MM.1S (cell line): Measurements from ENCODE around the gene TOLLIP.
A peak's percentile ranks its signal among the peaks of the same experiment; 100 is the strongest.

ENCODE experiments used
- DNase-seq: peaks from one replicate; pipeline ENCODE4 v3.0.0-alpha.2; 2015
- H2AFZ ChIP-seq: fragments of 300-600 bp; sonication (generic); 2 replicates; pipeline ENCODE4 v1.6.0; 2016; ENCODE audit warnings: antibody characterized with exemption, low read length
- H3F3A ChIP-seq: fragments of 300-600 bp; sonication (generic); 2 replicates; pipeline ENCODE4 v1.6.1; 2016; ENCODE audit warnings: mild to moderate bottlenecking, antibody characterized with exemption, low read length, moderate library complexity, mixed read lengths; ENCODE audit not compliant: insufficient read depth
- H3K27ac ChIP-seq: fragments of 300-600 bp; sonication (generic); 2 replicates; pipeline ENCODE4 v1.5.1; 2016; ENCODE audit warnings: mild to moderate bottlenecking, low read length
- H3K27me3 ChIP-seq: fragments of 300-600 bp; sonication (generic); replicated peaks from 2 replicates; pipeline ENCODE4 v1.6.0; 2016; ENCODE audit warnings: low read length; ENCODE audit not compliant: insufficient read depth
- H3K36me3 ChIP-seq: fragments of 300-600 bp; sonication (generic); replicated peaks from 2 replicates; pipeline ENCODE4 v1.6.1; 2016; ENCODE audit warnings: mild to moderate bottlenecking, low read length, mixed read lengths; ENCODE audit not compliant: insufficient read depth
- H3K4me1 ChIP-seq: fragments of 300-600 bp; sonication (generic); 2 replicates; pipeline ENCODE4 v1.6.1; 2016; ENCODE audit warnings: low read length, mixed read lengths
- H3K4me2 ChIP-seq: fragments of 300-600 bp; sonication (generic); 2 replicates; pipeline ENCODE4 v1.6.0; 2016; ENCODE audit warnings: low read depth, low read length
- H3K4me3 ChIP-seq: fragments of 300-600 bp; sonication (generic); 2 replicates; pipeline ENCODE4 v1.5.1; 2016; ENCODE audit warnings: low read length, mixed read lengths
- H3K79me2 ChIP-seq: fragments of 300-600 bp; sonication (generic); 2 replicates; pipeline ENCODE4 v1.6.1; 2016; ENCODE audit warnings: mixed run types, low read length, mixed read lengths
- H3K9ac ChIP-seq: fragments of 300-600 bp; sonication (generic); 2 replicates; pipeline ENCODE4 v1.6.1; 2016; ENCODE audit warnings: low read length, mixed read lengths
- H3K9me2 ChIP-seq: fragments of 300-600 bp; sonication (generic); replicated peaks from 2 replicates; pipeline ENCODE4 v1.6.1; 2016; ENCODE audit warnings: mild to moderate bottlenecking, low read length, mixed read lengths; ENCODE audit not compliant: insufficient read depth
- H3K9me3 ChIP-seq: fragments of 300-600 bp; sonication (generic); replicated peaks from 2 replicates; pipeline ENCODE4 v1.6.1; 2016; ENCODE audit warnings: mild to moderate bottlenecking, low read length, mixed read lengths; ENCODE audit not compliant: insufficient read depth
- H4K20me1 ChIP-seq: fragments of 300-600 bp; sonication (generic); 2 replicates; pipeline ENCODE4 v1.6.1; 2016; ENCODE audit warnings: mild to moderate bottlenecking, low read length, moderate library complexity, mixed read lengths; ENCODE audit not compliant: insufficient read depth
- EZH2 ChIP-seq: fragments of 300-600 bp; sonication (generic); optimal IDR thresholded peaks from 2 replicates; pipeline ENCODE3; 2017; ENCODE audit warnings: low read depth, mild to moderate bottlenecking, antibody characterized with exemption, low read length, mixed read lengths
- EZH2phosphoT487 ChIP-seq: fragments of 300-600 bp; sonication (generic); IDR thresholded peaks from 2 replicates; pipeline ENCODE4 v1.6.1; 2018; ENCODE audit warnings: antibody characterized with exemption, low read length
- TF ChIP-seq, protein P1 (sequence below): fragments of 300-600 bp; sonication (generic); IDR thresholded peaks from 2 replicates; pipeline ENCODE4 v1.5.1; 2016; ENCODE audit warnings: antibody characterized with exemption, low read length, mixed read lengths

Gene TOLLIP

DNA sequence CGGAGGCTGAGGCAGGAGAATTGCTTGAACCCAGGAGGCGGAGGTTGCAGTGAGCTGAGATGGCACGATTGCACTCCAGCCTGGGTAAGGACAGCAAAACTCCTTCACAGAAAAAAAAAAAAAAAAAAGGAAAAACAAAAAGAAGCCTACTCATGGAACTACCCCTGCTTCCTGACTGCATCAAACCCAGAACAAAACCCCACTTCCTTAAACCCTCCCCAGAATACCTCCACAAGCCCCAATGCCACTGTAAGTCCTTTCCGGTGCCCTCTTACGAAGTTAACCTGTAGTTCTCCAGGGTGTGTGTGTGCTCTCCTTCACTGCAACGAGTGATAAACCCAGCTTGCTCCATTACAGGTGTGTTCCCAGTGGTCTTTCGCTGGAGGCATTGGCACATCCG, 8.6 kb upstream of the TOLLIP start:
- H3F3A ChIP-seq: no peaks in the 10 kb centered on the region
- DNase-seq: no peak
- H3K36me3 ChIP-seq: no peaks in the 10 kb centered on the region
- no peaks in the 10 kb centered on the region for H3K9me3 ChIP-seq
- H3K27ac ChIP-seq: no peak overlapping the region
- H3K27me3 ChIP-seq: peaks cover 41% of the 10 kb centered on the region
- H2AFZ ChIP-seq: no peak overlapping the region
- H3K4me3 ChIP-seq: no peak overlapping the region
- H3K4me2 ChIP-seq: no peak overlapping the region
- no peaks in the 10 kb centered on the region for H4K20me1 ChIP-seq
- H3K9me2 ChIP-seq: no peaks in the 10 kb centered on the region
- no peaks in the 10 kb centered on the region for H3K4me1 ChIP-seq
- TF ChIP-seq, protein P1, sequence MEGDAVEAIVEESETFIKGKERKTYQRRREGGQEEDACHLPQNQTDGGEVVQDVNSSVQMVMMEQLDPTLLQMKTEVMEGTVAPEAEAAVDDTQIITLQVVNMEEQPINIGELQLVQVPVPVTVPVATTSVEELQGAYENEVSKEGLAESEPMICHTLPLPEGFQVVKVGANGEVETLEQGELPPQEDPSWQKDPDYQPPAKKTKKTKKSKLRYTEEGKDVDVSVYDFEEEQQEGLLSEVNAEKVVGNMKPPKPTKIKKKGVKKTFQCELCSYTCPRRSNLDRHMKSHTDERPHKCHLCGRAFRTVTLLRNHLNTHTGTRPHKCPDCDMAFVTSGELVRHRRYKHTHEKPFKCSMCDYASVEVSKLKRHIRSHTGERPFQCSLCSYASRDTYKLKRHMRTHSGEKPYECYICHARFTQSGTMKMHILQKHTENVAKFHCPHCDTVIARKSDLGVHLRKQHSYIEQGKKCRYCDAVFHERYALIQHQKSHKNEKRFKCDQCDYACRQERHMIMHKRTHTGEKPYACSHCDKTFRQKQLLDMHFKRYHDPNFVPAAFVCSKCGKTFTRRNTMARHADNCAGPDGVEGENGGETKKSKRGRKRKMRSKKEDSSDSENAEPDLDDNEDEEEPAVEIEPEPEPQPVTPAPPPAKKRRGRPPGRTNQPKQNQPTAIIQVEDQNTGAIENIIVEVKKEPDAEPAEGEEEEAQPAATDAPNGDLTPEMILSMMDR: no peak
- no peak for TF ChIP-seq EZH2
- TF ChIP-seq EZH2phosphoT487: no peak
- H3K9ac ChIP-seq: no peak overlapping the region
- no peaks in the 10 kb centered on the region for H3K79me2 ChIP-seq

DNA sequence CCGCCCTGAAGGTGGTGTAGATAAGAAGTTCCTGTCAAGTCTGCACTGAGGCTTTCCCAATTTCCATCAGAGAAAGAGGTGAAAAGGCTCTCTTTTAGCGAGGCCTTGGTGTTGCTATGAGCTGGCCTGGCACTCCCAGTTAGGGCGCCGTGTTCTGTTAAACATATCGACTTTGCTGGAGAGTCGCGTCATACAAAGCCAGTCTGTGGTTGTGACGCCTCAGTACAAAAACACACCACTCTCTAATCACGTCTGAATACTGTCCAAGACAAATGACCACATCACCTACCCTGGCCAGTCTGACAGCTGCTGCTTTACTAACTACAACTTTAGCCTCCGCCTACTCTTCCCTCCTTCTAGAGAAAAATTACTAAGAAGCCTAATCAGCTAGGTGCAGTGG, 8.0 kb upstream of the TOLLIP start:
- Histone ChIP-seq H4K20me1 (no peaks in the 10 kb centered on the region), H3F3A (no peaks in the 10 kb centered on the region), H3K4me2 (no peak overlapping the region), H3K4me1 (no peaks in the 10 kb centered on the region), H3K4me3 (no peak overlapping the region), H3K27me3 (peaks cover 43% of the 10 kb centered on the region), H2AFZ (no peak overlapping the region), H3K36me3 (no peaks in the 10 kb centered on the region), H3K9ac (no peak overlapping the region), H3K79me2 (no peaks in the 10 kb centered on the region), H3K9me2 (no peaks in the 10 kb centered on the region), H3K27ac (no peak overlapping the region), H3K9me3 (no peaks in the 10 kb centered on the region)
- TF ChIP-seq EZH2: no peak
- TF ChIP-seq, protein P1: no peak
- no peak for TF ChIP-seq EZH2phosphoT487
- DNase-seq: no peak

DNA sequence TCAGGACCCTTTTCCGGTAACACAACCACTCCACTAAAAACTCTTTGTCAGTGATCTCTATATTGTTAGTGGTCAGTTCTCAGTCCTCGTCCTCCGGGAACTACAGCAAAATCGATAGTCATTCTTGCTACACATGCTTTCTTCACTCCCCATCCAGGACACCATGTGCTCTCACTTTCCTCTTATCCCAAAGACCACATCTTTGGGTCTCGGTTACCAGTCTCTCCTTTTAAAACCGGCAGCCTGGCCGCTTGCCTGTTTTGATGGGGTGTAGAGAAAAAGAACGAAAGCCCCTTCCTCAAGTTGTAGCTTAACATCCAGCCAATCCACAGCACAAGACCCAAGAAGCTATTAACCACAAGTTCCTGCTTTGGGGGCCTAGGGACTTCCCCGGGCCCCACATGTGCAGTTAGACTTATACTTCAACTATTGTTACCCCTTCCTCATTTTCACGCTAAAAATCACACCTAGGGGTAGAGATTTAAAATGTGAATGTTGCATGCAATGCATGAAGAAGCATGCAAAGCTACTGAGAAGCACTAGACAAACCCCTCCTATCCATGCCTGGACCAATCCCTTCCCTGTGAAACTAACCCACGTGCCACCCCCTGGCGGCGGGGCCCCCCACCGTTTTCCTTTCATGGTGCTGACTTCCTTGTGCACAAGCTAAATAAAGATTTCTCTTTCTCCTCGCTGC, 1.5 kb upstream of the TOLLIP start:
- H3F3A ChIP-seq: peaks cover 4% of the 10 kb centered on the region; the same call in 1 of the 2 replicates
- peak overlapping the region; percentile 76; the same call in 1 of the 2 replicates for H3K27ac ChIP-seq
- H3K4me2 ChIP-seq: peak overlapping the region; percentile 87
- H3K4me1 ChIP-seq: 0 out of 2 replicates have a peak, but pooled peaks cover 4% of the 10 kb centered on the region
- no peaks in the 10 kb centered on the region for H3K9me2 ChIP-seq
- TF ChIP-seq, protein P1: no peak
- TF ChIP-seq EZH2 (no peak), EZH2phosphoT487 (no peak)
- H2AFZ ChIP-seq: peak overlapping the region; percentile 67; the same call in 1 of the 2 replicates
- H3K9me3 ChIP-seq: no peaks in the 10 kb centered on the region
- H4K20me1 ChIP-seq: no peaks in the 10 kb centered on the region
- peaks cover 32% of the 10 kb centered on the region for H3K79me2 ChIP-seq
- no peak for DNase-seq
- H3K27me3 ChIP-seq: peaks cover 36% of the 10 kb centered on the region
- peak overlapping the region; percentile 92 for H3K4me3 ChIP-seq
- H3K36me3 ChIP-seq: no peaks in the 10 kb centered on the region
- H3K9ac ChIP-seq: peak overlapping the region; percentile 82; the same call in 1 of the 2 replicates
